HepG2 (cell line): ENCODE data around the gene NUDT19.

Experiments used
- FOXK1 ChIP-seq: sonication (generic); formaldehyde crosslinking; IDR thresholded peaks from 2 replicates; pipeline ENCODE4 v1.4.0; 2020; ENCODE audit warnings: low read depth, missing genetic modification reagents, borderline replicate concordance
- NR2F6 ChIP-seq, 2 experiments: IDR thresholded peaks; 2 replicates each; pipeline ENCODE4 v1.6.1; 2016; ENCODE audit warnings: antibody characterized with exemption in 1 of 2, mild to moderate bottlenecking in 1 of 2
- PRPF4 ChIP-seq: fragments of 200-400 bp; formaldehyde crosslinking; IDR thresholded peaks from 2 replicates; pipeline ENCODE4 v1.6.1; 2016; ENCODE audit warnings: low read length, low read depth; ENCODE audit not compliant: poor library complexity, severe bottlenecking
- TP53 ChIP-seq: sonication (generic); formaldehyde crosslinking; conservative IDR thresholded peaks from 2 replicates; pipeline ENCODE4 v1.4.0; 2020; ENCODE audit warnings: missing genetic modification reagents
- TF ChIP-seq, protein P1 (sequence below): sonication (generic); formaldehyde crosslinking; IDR thresholded peaks from 2 replicates; pipeline ENCODE4 v1.5.0; 2020; ENCODE audit warnings: mild to moderate bottlenecking, missing genetic modification reagents, moderate library complexity
- TF ChIP-seq, protein P2 (sequence below): sonication (generic); formaldehyde crosslinking; IDR thresholded peaks from one replicate; pipeline ENCODE4 v1.5.1; 2020; ENCODE audit warnings: mild to moderate bottlenecking, missing genetic modification reagents; ENCODE audit errors: not compliant biosample characterization
- TF ChIP-seq, protein P3 (sequence below): sonication (generic); formaldehyde crosslinking; IDR thresholded peaks from 2 replicates; pipeline ENCODE4 v1.8.0; 2022; ENCODE audit warnings: mild to moderate bottlenecking, missing genetic modification reagents
- TF ChIP-seq, protein P4 (sequence below): sonication (generic); formaldehyde crosslinking; IDR thresholded peaks from 2 replicates; pipeline ENCODE4 v1.5.1; 2020; ENCODE audit warnings: mild to moderate bottlenecking, missing genetic modification reagents, moderate library complexity

DNA sequence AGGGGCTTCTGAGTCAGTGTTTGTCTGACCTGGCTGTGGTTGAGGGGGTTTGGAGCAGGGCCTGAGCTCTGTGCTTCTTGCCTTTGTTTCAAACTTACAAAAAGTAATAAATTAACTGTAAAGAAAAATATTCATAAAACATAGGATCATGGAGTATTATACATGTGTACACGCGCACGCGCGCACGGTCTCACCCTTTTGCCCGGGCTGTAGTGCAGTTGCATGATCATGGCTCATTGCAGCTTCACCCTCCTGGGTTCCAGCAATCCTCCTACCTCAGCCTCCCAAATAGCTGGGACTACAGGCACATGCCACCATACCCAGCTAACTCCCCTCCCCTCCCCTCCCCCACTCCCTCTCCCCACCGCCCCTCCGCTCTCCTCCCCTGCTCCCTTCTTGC, 51.4 kb downstream of the NUDT19 start:
- TF ChIP-seq FOXK1 (CRISPR knock-in tag) (no peak), TP53 (no peak), NR2F6 (IDR thresholded peaks at IDR 0.05) (no peak), NR2F6 (CRISPR knock-in tag; IDR thresholded peaks at IDR 0.05) (no peak), PRPF4 (no peak)
- TF ChIP-seq, protein P1, sequence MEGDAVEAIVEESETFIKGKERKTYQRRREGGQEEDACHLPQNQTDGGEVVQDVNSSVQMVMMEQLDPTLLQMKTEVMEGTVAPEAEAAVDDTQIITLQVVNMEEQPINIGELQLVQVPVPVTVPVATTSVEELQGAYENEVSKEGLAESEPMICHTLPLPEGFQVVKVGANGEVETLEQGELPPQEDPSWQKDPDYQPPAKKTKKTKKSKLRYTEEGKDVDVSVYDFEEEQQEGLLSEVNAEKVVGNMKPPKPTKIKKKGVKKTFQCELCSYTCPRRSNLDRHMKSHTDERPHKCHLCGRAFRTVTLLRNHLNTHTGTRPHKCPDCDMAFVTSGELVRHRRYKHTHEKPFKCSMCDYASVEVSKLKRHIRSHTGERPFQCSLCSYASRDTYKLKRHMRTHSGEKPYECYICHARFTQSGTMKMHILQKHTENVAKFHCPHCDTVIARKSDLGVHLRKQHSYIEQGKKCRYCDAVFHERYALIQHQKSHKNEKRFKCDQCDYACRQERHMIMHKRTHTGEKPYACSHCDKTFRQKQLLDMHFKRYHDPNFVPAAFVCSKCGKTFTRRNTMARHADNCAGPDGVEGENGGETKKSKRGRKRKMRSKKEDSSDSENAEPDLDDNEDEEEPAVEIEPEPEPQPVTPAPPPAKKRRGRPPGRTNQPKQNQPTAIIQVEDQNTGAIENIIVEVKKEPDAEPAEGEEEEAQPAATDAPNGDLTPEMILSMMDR (CRISPR knock-in tag), result no peak
- TF ChIP-seq, protein P2, sequence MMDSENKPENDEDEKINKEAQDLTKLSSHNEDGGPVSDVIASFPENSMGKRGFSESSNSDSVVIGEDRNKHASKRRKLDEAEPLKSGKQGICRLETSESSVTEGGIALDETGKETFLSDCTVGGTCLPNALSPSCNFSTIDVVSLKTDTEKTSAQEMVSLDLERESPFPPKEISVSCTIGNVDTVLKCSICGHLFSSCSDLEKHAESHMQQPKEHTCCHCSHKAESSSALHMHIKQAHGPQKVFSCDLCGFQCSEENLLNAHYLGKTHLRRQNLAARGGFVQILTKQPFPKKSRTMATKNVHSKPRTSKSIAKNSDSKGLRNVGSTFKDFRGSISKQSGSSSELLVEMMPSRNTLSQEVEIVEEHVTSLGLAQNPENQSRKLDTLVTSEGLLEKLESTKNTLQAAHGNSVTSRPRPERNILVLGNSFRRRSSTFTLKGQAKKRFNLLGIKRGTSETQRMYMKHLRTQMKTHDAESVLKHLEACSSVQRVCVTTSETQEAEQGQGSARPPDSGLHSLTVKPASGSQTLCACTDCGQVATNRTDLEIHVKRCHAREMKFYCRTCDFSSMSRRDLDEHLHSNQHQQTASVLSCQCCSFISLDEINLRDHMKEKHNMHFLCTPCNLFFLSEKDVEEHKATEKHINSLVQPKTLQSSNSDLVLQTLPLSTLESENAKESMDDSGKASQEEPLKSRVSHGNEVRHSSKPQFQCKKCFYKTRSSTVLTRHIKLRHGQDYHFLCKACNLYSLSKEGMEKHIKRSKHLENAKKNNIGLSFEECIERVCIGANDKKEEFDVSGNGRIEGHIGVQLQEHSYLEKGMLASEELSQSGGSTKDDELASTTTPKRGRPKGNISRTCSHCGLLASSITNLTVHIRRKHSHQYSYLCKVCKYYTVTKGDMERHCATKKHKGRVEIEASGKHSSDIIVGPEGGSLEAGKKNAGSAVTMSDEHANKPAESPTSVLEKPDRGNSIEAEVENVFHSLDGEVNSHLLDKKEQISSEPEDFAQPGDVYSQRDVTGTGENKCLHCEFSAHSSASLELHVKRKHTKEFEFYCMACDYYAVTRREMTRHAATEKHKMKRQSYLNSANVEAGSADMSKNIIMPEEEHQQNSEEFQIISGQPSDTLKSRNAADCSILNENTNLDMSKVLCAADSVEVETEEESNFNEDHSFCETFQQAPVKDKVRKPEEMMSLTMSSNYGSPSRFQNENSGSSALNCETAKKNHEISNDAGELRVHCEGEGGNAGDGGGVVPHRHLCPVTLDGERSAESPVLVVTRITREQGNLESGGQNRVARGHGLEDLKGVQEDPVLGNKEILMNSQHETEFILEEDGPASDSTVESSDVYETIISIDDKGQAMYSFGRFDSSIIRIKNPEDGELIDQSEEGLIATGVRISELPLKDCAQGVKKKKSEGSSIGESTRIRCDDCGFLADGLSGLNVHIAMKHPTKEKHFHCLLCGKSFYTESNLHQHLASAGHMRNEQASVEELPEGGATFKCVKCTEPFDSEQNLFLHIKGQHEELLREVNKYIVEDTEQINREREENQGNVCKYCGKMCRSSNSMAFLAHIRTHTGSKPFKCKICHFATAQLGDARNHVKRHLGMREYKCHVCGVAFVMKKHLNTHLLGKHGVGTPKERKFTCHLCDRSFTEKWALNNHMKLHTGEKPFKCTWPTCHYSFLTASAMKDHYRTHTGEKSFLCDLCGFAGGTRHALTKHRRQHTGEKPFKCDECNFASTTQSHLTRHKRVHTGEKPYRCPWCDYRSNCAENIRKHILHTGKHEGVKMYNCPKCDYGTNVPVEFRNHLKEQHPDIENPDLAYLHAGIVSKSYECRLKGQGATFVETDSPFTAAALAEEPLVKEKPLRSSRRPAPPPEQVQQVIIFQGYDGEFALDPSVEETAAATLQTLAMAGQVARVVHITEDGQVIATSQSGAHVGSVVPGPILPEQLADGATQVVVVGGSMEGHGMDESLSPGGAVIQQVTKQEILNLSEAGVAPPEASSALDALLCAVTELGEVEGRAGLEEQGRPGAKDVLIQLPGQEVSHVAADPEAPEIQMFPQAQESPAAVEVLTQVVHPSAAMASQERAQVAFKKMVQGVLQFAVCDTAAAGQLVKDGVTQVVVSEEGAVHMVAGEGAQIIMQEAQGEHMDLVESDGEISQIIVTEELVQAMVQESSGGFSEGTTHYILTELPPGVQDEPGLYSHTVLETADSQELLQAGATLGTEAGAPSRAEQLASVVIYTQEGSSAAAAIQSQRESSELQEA (CRISPR knock-in tag), result no peak
- TF ChIP-seq, protein P3, sequence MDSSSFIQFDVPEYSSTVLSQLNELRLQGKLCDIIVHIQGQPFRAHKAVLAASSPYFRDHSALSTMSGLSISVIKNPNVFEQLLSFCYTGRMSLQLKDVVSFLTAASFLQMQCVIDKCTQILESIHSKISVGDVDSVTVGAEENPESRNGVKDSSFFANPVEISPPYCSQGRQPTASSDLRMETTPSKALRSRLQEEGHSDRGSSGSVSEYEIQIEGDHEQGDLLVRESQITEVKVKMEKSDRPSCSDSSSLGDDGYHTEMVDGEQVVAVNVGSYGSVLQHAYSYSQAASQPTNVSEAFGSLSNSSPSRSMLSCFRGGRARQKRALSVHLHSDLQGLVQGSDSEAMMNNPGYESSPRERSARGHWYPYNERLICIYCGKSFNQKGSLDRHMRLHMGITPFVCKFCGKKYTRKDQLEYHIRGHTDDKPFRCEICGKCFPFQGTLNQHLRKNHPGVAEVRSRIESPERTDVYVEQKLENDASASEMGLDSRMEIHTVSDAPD (CRISPR knock-in tag), result no peak
- TF ChIP-seq, protein P4, sequence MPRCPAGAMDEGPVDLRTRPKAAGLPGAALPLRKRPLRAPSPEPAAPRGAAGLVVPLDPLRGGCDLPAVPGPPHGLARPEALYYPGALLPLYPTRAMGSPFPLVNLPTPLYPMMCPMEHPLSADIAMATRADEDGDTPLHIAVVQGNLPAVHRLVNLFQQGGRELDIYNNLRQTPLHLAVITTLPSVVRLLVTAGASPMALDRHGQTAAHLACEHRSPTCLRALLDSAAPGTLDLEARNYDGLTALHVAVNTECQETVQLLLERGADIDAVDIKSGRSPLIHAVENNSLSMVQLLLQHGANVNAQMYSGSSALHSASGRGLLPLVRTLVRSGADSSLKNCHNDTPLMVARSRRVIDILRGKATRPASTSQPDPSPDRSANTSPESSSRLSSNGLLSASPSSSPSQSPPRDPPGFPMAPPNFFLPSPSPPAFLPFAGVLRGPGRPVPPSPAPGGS (CRISPR knock-in tag), result no peak
